Hippocampal formation (tissue), 2 donors: ENCODE data around the gene ARG2.

Experiments used
- DNase-seq, 2 donors: peaks; one replicate each; lab custom pipeline; 2025; lab: John Stamatoyannopoulos, UW

The ARG2 gene

GRCh38 chr14:67683842-67684241 lies 64.1 kb downstream of the ARG2 start:
- no peak for DNase-seq

- DNase-seq, result no peak
Observed at GRCh38 chr14:67690011-67690410, 70.3 kb downstream of the ARG2 start.

- DNase-seq, result peak; percentile 12 to 41
Observed at GRCh38 chr14:67694791-67695393, 75.2 kb downstream of the ARG2 start.

GRCh38 chr14:67695394-67695949 lies 75.8 kb downstream of the ARG2 start, which contains the start of gene RDH11:
Gene RDH11, minus strand, starts transcription at chr14:67695764. Its CDS starts 61 bp downstream, at chr14:67695703.
- DNase-seq, result peak; percentile 77 to 94

- DNase-seq, result no peak
Observed at GRCh38 chr14:67697006-67697405, 77.3 kb downstream of the ARG2 start.

GRCh38 chr14:67698179-67698578 lies 78.5 kb downstream of the ARG2 start:
- DNase-seq, result no peak
